HG03521 (cell line): Measurements from ENCODE around the gene LSM4.

Experiments used
- ATAC-seq: cut with Tn5 transposase; IDR thresholded peaks from one replicate; pipeline ENCODE4 v1.9.1; 2021; ENCODE audit warnings: mild to moderate bottlenecking, moderate library complexity; ENCODE audit not compliant: unreplicated experiment

LSM4 gene

GRCh38 chr19:18257503-18258470 lies 65.1 kb downstream of the LSM4 start:
- ATAC-seq, result no peak
